Measurements from ENCODE around the gene PLA2G4A. TPM values are rescaled to one million over a fixed set of nuclear protein-coding genes. Genes with fewer than 3 reads are reported as not detected.

The PLA2G4A gene
- total RNA-seq, 2 experiments from 2014 or later: 0.11 TPM; not detected in 1

DNA sequence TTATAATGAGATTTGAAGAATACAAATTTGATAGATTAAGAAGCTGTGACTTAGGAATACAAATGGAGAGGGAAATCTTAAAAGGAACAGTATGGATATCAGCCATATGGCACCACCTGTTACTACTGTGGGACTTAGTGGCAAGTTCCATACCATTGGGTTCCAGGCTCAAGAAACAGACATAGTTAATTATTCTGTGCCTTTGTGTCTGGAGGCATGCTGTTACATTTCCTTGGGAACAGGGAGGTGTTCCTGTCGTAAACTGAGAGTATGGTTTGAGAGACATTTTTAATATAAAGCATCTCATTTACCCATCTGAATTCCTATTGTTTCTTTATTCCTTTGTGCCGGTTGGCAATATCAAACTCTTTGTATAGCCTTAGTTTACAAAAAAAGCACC, 15.2 kb downstream of the PLA2G4A start:
- peaks cover 7% of the 10 kb centered on the region for H3K27me3 Mint-ChIP-seq
- DNase-seq: no peak
- no peaks in the 10 kb centered on the region for H3K36me3 Mint-ChIP-seq (ENCODE audit: low read depth)
- POLR2A ChIA-PET: no interaction called here
- CTCF ChIA-PET: no interaction called here
- H3K4me1 Mint-ChIP-seq (ENCODE audit: low read depth): no peaks in the 10 kb centered on the region
- H3K9me3 Mint-ChIP-seq: no peaks in the 10 kb centered on the region
- no peak for ATAC-seq
- intact Hi-C loops (cut with micrococcal nuclease): no loop called here
- no peak overlapping the region for H3K27ac Mint-ChIP-seq
- TF ChIP-seq, protein P1, sequence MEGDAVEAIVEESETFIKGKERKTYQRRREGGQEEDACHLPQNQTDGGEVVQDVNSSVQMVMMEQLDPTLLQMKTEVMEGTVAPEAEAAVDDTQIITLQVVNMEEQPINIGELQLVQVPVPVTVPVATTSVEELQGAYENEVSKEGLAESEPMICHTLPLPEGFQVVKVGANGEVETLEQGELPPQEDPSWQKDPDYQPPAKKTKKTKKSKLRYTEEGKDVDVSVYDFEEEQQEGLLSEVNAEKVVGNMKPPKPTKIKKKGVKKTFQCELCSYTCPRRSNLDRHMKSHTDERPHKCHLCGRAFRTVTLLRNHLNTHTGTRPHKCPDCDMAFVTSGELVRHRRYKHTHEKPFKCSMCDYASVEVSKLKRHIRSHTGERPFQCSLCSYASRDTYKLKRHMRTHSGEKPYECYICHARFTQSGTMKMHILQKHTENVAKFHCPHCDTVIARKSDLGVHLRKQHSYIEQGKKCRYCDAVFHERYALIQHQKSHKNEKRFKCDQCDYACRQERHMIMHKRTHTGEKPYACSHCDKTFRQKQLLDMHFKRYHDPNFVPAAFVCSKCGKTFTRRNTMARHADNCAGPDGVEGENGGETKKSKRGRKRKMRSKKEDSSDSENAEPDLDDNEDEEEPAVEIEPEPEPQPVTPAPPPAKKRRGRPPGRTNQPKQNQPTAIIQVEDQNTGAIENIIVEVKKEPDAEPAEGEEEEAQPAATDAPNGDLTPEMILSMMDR (IDR thresholded peaks at IDR 0.05): no peak
- no peak overlapping the region for H3K4me3 Mint-ChIP-seq

- POLR2A ChIA-PET: no interaction called here
- Mint-ChIP-seq H3K27me3 (peaks cover 12% of the 10 kb centered on the region), H3K9me3 (no peaks in the 10 kb centered on the region), H3K36me3 (ENCODE audit: low read depth) (no peaks in the 10 kb centered on the region), H3K4me1 (ENCODE audit: low read depth) (no peaks in the 10 kb centered on the region), H3K4me3 (no peak overlapping the region), H3K27ac (no peak overlapping the region)
- TF ChIP-seq, protein P1 (IDR thresholded peaks at IDR 0.05): no peak
- intact Hi-C loops (cut with micrococcal nuclease): no loop called here
- CTCF ChIA-PET: no interaction called here
- ATAC-seq (no peak), DNase-seq (no peak)
Measured at GRCh38 chr1:186845576-186846210, 16.9 kb downstream of the PLA2G4A start.

- Mint-ChIP-seq H3K4me3 (no peak overlapping the region), H3K27ac (no peak overlapping the region), H3K4me1 (ENCODE audit: low read depth) (no peaks in the 10 kb centered on the region), H3K36me3 (ENCODE audit: low read depth) (no peaks in the 10 kb centered on the region), H3K27me3 (peaks cover 10% of the 10 kb centered on the region), H3K9me3 (no peaks in the 10 kb centered on the region)
- ChIA-PET POLR2A (interaction anchor here (0.8 kb wide), 1 partner anchor 109 kb away, joined by 3 read pairs; no protein-coding TSS in a partner anchor), CTCF (no interaction called here)
- TF ChIP-seq, protein P1 (IDR thresholded peaks at IDR 0.05): no peak
- intact Hi-C loops (cut with micrococcal nuclease): no loop called here
- no peak for DNase-seq
- no peak for ATAC-seq
Measured at GRCh38 chr1:186848509-186849130, 19.9 kb downstream of the PLA2G4A start.

DNA sequence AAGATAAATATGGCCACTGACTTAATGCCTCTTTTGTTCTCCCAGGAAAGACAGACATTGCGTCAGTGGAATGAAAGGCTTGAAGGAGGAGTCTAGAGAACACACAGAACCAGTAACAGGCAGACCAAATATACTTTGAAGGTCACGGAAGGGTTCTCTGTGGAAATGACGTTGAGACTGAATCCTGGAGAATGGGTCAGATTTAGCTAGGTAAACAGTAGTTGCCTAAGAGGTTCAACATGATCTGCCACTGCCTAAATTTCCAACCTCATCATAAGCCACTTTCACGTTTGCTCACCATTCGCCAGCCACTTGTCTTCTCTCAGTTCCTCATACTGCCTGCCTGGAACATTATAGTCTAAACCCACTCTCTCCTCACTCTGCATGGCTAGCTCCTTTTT, 20.5 kb downstream of the PLA2G4A start:
- DNase-seq (no peak), ATAC-seq (no peak)
- ChIA-PET POLR2A (interaction anchor here (0.8 kb wide), 1 partner anchor 108 kb away, joined by 3 read pairs; no protein-coding TSS in a partner anchor), CTCF (interaction anchor here (1.3 kb wide), 1 partner anchor 25 kb away, joined by 3 read pairs; no protein-coding TSS in a partner anchor)
- intact Hi-C loops (cut with micrococcal nuclease): no loop called here
- Mint-ChIP-seq H3K9me3 (no peaks in the 10 kb centered on the region), H3K36me3 (ENCODE audit: low read depth) (no peaks in the 10 kb centered on the region), H3K27me3 (peaks cover 10% of the 10 kb centered on the region), H3K4me3 (no peak overlapping the region), H3K4me1 (ENCODE audit: low read depth) (no peaks in the 10 kb centered on the region), H3K27ac (no peak overlapping the region)
- TF ChIP-seq, protein P1 (IDR thresholded peaks at IDR 0.05): no peak

GRCh38 chr1:186849826-186850225, 21.1 kb downstream of the PLA2G4A start:
- ChIA-PET CTCF (interaction anchor here (1.3 kb wide), 1 partner anchor 24 kb away, joined by 3 read pairs; no protein-coding TSS in a partner anchor), POLR2A (interaction anchor here (0.8 kb wide), 1 partner anchor 108 kb away, joined by 3 read pairs; no protein-coding TSS in a partner anchor)
- Mint-ChIP-seq H3K9me3 (no peaks in the 10 kb centered on the region), H3K4me3 (no peak overlapping the region), H3K27ac (no peak overlapping the region), H3K36me3 (ENCODE audit: low read depth) (no peaks in the 10 kb centered on the region), H3K4me1 (ENCODE audit: low read depth) (no peaks in the 10 kb centered on the region), H3K27me3 (peaks cover 10% of the 10 kb centered on the region)
- DNase-seq (no peak), ATAC-seq (no peak)
- TF ChIP-seq, protein P1 (IDR thresholded peaks at IDR 0.05): no peak
- intact Hi-C loops (cut with micrococcal nuclease): no loop called here

All from activated CD8-positive, alpha-beta T cell treated with anti-CD3 and anti-CD28 coated beads for 36 hours (primary cell).